ENCODE measurements around the gene BMAL1.

DNA sequence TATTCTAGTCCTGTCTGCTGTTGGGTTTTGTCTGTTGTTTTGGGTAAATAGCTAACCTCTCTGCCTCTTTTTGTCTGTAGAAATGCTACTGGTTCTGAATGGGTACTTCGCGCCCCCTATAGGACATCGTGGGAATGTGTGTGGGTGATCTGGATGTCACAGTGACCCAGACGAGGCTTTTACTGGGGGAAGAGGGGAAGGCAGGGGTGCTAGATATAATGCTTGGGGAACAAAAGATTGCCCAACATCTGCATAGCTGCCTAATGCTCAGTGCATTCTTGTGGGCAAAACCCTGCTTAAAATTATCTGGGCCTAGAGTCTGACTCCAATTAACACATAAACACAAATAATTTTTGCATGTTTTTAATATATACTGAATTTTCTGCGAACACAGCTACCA is 57.7 kb downstream of the BMAL1 start:
- no peak for TF ChIP-seq RFX5 (IDR thresholded peaks at IDR 0.05; ENCODE audit: borderline replicate concordance, low read depth, low read length)
- peak; percentile 84 for TF ChIP-seq CEBPB (IDR thresholded peaks at IDR 0.05; ENCODE audit: low read depth, low read length)
- TF ChIP-seq, protein P1, sequence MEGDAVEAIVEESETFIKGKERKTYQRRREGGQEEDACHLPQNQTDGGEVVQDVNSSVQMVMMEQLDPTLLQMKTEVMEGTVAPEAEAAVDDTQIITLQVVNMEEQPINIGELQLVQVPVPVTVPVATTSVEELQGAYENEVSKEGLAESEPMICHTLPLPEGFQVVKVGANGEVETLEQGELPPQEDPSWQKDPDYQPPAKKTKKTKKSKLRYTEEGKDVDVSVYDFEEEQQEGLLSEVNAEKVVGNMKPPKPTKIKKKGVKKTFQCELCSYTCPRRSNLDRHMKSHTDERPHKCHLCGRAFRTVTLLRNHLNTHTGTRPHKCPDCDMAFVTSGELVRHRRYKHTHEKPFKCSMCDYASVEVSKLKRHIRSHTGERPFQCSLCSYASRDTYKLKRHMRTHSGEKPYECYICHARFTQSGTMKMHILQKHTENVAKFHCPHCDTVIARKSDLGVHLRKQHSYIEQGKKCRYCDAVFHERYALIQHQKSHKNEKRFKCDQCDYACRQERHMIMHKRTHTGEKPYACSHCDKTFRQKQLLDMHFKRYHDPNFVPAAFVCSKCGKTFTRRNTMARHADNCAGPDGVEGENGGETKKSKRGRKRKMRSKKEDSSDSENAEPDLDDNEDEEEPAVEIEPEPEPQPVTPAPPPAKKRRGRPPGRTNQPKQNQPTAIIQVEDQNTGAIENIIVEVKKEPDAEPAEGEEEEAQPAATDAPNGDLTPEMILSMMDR (IDR thresholded peaks at IDR 0.05; ENCODE audit: control extremely low read depth in 1 of 3, insufficient read depth in 1 of 3, low read depth in 1 of 3, low read length in 3 of 3) = peak; percentile 72 to 93 (median 79)

Data from H1 (cell line).